AG09319 (cell line): ENCODE results near the gene IZUMO1.
"Not testable (repeated sequence)": the region's sequence is repeated elsewhere in the genome, so short reads cannot be mapped to it uniquely, and the experiment has no call there.

ENCODE experiments used
- DNase-seq: peaks from one replicate; pipeline ENCODE4 v3.0.0-alpha.2; 2010; ENCODE audit warnings: low read depth; ENCODE audit errors: extremely low read depth
- TF ChIP-seq, protein P1 (sequence below): IDR thresholded peaks from 2 replicates; pipeline ENCODE4 v1.5.1; 2011; ENCODE audit warnings: low read depth, mild to moderate bottlenecking, inconsistent platforms, low read length, moderate library complexity

Gene IZUMO1

DNA sequence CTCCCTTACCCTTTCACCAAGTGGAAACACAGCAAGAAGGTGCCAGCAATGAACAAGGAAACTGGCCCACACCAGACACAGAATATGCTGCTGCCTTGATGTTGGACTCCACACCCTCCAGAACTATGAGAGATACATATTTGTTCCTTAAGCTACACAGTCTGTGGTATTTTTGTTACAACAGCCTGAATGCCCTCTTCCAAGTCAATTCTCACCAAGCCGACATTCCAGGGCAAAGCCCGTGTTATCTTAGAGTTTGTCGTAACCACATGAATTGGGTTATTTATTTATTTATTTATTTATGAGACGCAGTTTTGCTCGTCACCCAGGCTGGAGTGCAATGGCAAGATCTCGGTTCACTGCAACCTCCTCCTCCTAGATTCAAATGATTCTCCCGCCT is 23.6 kb upstream of the IZUMO1 start:
- TF ChIP-seq, protein P1, sequence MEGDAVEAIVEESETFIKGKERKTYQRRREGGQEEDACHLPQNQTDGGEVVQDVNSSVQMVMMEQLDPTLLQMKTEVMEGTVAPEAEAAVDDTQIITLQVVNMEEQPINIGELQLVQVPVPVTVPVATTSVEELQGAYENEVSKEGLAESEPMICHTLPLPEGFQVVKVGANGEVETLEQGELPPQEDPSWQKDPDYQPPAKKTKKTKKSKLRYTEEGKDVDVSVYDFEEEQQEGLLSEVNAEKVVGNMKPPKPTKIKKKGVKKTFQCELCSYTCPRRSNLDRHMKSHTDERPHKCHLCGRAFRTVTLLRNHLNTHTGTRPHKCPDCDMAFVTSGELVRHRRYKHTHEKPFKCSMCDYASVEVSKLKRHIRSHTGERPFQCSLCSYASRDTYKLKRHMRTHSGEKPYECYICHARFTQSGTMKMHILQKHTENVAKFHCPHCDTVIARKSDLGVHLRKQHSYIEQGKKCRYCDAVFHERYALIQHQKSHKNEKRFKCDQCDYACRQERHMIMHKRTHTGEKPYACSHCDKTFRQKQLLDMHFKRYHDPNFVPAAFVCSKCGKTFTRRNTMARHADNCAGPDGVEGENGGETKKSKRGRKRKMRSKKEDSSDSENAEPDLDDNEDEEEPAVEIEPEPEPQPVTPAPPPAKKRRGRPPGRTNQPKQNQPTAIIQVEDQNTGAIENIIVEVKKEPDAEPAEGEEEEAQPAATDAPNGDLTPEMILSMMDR, result no peak
- no peak for DNase-seq

DNA sequence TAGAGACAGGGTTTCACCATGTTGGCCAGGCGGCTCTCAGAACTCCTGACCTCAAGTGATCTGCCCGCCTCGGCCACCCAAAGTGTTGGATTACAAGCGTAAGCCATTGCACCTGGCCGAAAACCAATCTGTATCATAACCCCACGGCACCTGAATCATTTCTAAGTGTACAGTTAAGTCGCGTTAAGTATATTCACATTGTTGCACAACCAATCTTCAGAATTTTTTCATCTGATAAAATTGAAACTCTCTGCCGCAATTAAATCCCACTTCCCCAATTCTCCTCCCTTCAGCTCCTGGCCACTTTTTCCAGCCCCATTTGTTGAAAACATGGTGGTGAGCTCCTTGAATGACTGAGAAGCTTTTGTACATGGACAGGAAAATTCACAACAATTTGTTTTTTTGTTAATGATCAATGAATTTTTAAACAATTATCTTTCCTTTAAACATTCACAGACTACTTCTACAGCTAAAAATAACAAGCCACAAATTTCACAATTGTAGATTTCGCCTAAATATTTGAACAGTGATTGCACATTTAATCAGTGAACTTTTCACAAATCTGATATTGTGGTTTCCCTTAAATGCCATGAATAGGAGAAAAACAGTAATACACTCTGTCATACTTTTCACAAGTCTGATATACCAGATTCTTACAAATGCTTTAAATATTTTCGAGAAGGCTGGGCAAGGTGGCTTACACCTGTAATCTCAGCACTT is 22.4 kb upstream of the IZUMO1 start:
- TF ChIP-seq, protein P1, result no peak
- DNase-seq, result no peak

DNA sequence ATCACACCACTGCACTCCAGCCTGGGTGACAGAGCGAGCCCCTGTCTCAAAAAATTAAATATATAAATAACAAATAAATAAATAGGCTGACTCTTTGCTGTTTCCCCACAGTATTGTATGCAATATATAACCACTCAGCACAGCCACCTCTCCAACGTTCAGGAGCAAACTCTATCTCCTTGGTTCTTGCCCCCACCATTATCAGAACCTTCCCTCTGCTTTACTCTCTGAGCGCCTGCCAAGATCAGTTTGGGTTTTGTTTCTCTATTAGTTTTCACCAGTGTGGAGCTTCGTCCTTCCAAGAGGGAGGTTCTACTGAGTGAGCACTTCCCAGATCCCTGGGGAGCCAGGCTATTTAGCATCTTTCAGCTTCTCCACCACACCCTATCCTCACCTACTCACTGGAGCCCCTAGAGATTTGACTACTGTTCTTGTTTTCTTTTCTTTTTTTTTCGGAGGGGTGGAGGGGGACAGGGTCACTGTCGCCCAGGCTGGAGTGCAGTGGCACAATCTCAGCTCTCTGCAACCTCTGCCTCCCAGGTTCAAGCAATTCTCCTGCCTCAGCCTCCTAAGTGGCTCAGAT is 21.6 kb upstream of the IZUMO1 start:
- DNase-seq, result not testable (repeated sequence)

DNA sequence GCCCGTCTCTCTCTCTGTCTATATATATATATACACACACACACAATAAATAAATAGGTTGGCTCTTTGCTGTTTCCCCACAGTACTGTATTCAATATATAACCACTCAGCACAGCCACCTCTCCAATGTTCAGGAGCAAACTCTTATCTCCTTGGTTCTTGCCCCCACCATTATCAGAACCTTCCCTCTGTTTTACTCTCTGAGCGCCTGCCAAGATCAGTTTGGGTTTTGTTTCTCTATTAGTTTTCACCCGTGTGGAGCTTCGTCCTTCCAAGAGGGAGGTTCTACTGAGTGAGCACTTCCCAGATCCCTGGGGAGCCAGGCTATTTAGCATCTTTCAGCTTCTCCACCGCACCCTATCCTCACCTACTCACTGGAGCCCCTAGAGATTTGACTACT is 19.1 kb upstream of the IZUMO1 start:
- DNase-seq, result not testable (repeated sequence)

DNA sequence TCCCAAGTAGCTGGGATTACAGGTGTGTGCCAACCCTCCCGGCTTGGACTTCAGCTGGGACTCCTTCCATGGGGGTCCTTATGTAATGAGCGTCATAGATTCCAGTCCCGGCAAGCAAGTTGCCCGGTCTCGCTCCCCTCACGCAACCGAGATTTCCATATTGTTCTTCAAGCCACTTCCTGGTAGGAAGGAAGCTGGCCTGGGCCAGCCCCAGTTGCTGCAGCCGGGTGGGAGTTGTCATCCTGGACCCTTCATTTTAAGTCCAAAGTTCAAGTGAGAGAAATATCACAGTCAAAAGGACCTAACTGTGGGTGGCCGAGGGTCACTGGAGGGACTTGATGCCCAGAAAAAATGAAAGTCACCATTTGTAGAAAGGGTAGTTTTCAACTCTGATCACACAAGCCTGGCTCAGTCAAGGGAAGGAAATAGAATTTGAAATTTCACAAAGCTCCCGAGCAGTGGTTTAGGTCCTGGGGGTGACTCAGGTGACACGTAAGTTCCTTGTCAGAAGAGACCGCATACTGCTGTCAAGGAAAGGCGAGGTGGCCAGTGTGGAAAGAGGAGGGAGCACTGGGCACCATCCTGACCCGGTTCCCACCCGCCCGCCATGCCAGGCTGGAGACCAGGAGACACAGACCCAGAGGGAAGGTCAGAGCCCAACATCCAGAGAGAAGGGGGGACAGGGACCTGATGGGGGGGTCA is 13.9 kb upstream of the IZUMO1 start:
- TF ChIP-seq, protein P1, result no peak
- DNase-seq, result no peak

DNA sequence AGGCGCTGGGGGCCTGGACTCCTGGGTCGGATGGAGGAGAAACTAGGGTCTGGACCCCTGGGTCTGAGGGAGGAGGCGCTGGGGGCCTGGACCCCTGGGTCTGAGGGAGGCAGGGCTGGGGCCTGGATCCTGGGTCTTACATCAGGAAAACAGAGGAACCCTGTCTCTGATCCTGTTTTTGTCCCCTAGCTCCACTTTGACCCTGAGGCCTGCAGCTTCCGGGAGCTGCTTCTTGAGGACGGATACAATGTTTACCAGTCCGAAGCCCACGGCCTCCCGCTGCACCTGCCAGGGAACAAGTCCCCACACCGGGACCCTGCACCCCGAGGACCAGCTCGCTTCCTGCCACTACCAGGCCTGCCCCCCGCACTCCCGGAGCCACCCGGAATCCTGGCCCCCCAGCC is 11.0 kb upstream of the IZUMO1 start:
- TF ChIP-seq, protein P1, result no peak
- DNase-seq, result no peak

DNA sequence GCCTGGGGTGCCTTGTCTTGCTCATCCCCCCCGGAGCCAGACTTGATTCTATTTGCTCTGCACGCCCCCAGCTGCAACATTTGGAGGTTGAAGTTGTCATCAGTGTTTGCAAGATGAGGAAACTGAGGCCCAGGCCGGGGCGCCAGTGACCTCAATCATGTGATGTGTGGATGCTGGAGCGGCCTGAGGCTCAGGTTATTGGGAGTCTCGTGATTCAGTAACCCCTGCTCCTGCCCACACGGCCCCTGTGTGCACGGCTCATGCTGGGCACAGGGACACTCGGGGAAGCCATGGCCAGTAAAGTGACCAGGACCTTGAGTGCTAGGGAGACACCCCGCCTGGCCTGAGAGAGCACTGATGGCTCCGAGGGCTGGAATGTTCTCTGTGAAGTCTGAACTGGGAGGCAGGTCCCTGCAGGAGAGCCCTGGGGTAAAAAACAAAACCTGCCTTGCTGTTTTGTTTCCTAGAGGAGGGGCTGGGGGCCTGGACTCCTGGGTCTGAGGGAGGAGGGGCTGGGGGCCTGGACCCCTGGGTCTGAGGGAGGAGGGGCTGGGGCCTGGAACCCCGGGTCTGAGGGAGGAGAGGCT is 10.5 kb upstream of the IZUMO1 start:
- no peak for DNase-seq
- TF ChIP-seq, protein P1, result no peak

DNA sequence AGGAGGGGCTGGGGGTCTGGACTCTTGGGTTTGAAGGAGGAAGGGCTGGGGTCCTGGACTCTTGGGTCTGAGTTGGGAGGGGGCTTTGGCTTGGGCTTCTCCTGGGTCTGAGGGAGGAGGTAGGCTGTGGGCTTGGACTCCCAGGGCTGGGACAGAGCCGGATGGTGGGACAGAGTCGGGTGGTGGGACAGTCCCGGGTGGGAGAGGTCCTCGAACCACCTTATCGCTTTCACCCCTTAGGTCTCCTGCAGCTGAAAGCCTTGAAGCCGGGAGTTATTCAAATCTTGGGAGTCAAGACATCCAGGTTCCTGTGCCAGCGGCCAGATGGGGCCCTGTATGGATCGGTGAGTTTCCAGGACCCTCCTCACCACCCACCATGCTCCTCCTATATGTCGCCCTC is 10.0 kb upstream of the IZUMO1 start:
- no peak for DNase-seq
- TF ChIP-seq, protein P1, result no peak
